ENCODE measurements around the gene SLU7.

DNA sequence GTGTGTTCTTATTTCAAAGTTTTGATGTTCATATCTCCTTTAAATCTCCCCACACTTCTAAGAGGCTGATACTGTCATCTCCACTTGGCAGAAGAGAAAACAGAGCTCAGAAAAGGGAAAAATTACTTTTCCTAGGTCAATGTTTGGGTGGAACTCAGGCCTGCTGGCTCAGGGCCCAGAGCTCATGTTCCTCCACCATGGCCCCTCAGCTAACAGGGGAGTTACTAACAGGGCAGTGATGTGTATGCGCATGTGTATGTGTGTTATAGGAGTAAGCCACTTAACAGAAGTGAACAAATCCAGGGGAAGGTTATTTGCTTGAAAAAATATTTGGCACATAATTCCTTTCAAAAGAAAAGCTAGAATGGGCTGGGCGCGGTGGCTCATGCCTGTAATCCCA, 51.0 kb downstream of the SLU7 start:
- TF ChIP-seq ZNF274 (IDR thresholded peaks at IDR 0.05; ENCODE audit: low read depth, low read length) = no peak
- TF ChIP-seq YY1 (IDR thresholded peaks at IDR 0.05; ENCODE audit: insufficient read depth, insufficient read length) = no peak
- no peak for TF ChIP-seq SUZ12 (IDR thresholded peaks at IDR 0.05; ENCODE audit: extremely low read depth, insufficient read depth, insufficient read length)

All from NT2/D1 (cell line).